Brain microvascular endothelial cell (primary cell): ENCODE results near the gene TMEM187.

Source experiments
- DNase-seq: peaks from one replicate; pipeline ENCODE4 v3.0.0-alpha.2; 2020
- H3K27ac ChIP-seq: fragments of 250-450 bp; sonication (Bioruptor Pico); 2 replicates; pipeline ENCODE4 v1.5.1; 2020; ENCODE audit warnings: mild to moderate bottlenecking, moderate library complexity
- H3K27me3 ChIP-seq: fragments of 250-450 bp; sonication (Bioruptor Pico); replicated peaks from 2 replicates; pipeline ENCODE4 v1.5.1; 2020; ENCODE audit warnings: mild to moderate bottlenecking
- H3K36me3 ChIP-seq: fragments of 250-450 bp; sonication (Bioruptor Pico); replicated peaks from 2 replicates; pipeline ENCODE4 v1.5.1; 2020; ENCODE audit warnings: mild to moderate bottlenecking
- H3K4me3 ChIP-seq: 2 replicates; pipeline ENCODE4 v1.5.1; 2011; ENCODE audit warnings: low read depth, mild to moderate bottlenecking, control low read depth, low read length, moderate library complexity
- CTCF ChIP-seq: IDR thresholded peaks from 2 replicates; pipeline ENCODE4 v1.5.1; 2011; ENCODE audit warnings: low read depth, mild to moderate bottlenecking, moderate library complexity, low read length, control low read depth, inconsistent platforms; ENCODE audit errors: missing control alignments
- in situ Hi-C: cut with HindIII; loops from 2 replicates; pipeline ENCODE4 v1.10.0; 2017; ENCODE audit warnings: low sequenced_read_pairs, low pct_ligation_motif_present

TMEM187 gene

GRCh38 chrX:153981771-153982533 is 9.4 kb downstream of the TMEM187 start:
- no peaks in the 10 kb centered on the region for H3K36me3 ChIP-seq
- no peak overlapping the region for H3K27ac ChIP-seq
- in situ Hi-C loops = no loop called here
- no peaks in the 10 kb centered on the region for H3K27me3 ChIP-seq
- TF ChIP-seq CTCF = no peak
- no peak overlapping the region for H3K4me3 ChIP-seq
- no peak for DNase-seq

- DNase-seq = no peak
- in situ Hi-C loops = no loop called here
- no peak overlapping the region for H3K4me3 ChIP-seq
- H3K27me3 ChIP-seq = no peaks in the 10 kb centered on the region
- no peak overlapping the region for H3K27ac ChIP-seq
- no peaks in the 10 kb centered on the region for H3K36me3 ChIP-seq
- no peak for TF ChIP-seq CTCF
Measured at GRCh38 chrX:153983321-153983801, 10.8 kb downstream of the TMEM187 start.

- H3K27ac ChIP-seq = no peak overlapping the region
Measured at GRCh38 chrX:153984351-153985178, 12.0 kb downstream of the TMEM187 start.

GRCh38 chrX:153988493-153988892 is 15.9 kb downstream of the TMEM187 start:
- H3K27me3 ChIP-seq = no peaks in the 10 kb centered on the region
- no peak for TF ChIP-seq CTCF
- in situ Hi-C loops = no loop called here
- H3K4me3 ChIP-seq = no peak overlapping the region
- no peak overlapping the region for H3K27ac ChIP-seq
- H3K36me3 ChIP-seq = no peaks in the 10 kb centered on the region
- DNase-seq = no peak

More at GRCh38 chrX:153984351-153985178, 12.0 kb downstream of the TMEM187 start:
- no peaks in the 10 kb centered on the region for H3K36me3 ChIP-seq
- no peak for TF ChIP-seq CTCF
- H3K4me3 ChIP-seq = no peak overlapping the region
- in situ Hi-C loops = no loop called here
- no peaks in the 10 kb centered on the region for H3K27me3 ChIP-seq
- DNase-seq = no peak

- no peak for DNase-seq
- Histone ChIP-seq H3K36me3 (no peaks in the 10 kb centered on the region), H3K4me3 (no peak overlapping the region), H3K27me3 (no peaks in the 10 kb centered on the region), H3K27ac (no peak overlapping the region)
- TF ChIP-seq CTCF = no peak
- in situ Hi-C loops = no loop called here
Measured at GRCh38 chrX:153989973-153990655, 17.6 kb downstream of the TMEM187 start.
